IPS-20b (cell line): ENCODE data around the gene ADPRHL1.
"Not testable (repeated sequence)": the region's sequence is repeated elsewhere in the genome, so short reads cannot be mapped to it uniquely, and the experiment has no call there.

ENCODE experiments used
- H3K27ac ChIP-seq: one replicate; pipeline ENCODE4 v1.5.1; 2013; ENCODE audit warnings: low read length
- H3K27me3 ChIP-seq: 2 replicates; pipeline ENCODE4 v1.6.1; 2013; ENCODE audit warnings: mild to moderate bottlenecking, low read length, inconsistent platforms; ENCODE audit not compliant: insufficient read depth
- H3K36me3 ChIP-seq: 2 replicates; pipeline ENCODE4 v1.6.1; 2013; ENCODE audit warnings: low read depth, mild to moderate bottlenecking, inconsistent platforms, low read length, moderate library complexity; ENCODE audit not compliant: insufficient read depth
- H3K4me1 ChIP-seq: 2 replicates; pipeline ENCODE4 v1.6.1; 2013; ENCODE audit warnings: mild to moderate bottlenecking, control low read depth, inconsistent platforms, low read length, moderate library complexity; ENCODE audit not compliant: insufficient read depth
- H3K4me3 ChIP-seq: 2 replicates; pipeline ENCODE4 v1.5.1; 2013; ENCODE audit warnings: mild to moderate bottlenecking, low read length, inconsistent platforms
- H3K9ac ChIP-seq: 2 replicates; pipeline ENCODE4 v1.6.1; 2013; ENCODE audit warnings: low read depth, mild to moderate bottlenecking, inconsistent platforms, low read length, moderate library complexity
- H3K9me3 ChIP-seq: 2 replicates; pipeline ENCODE4 v1.6.1; 2013; ENCODE audit warnings: mild to moderate bottlenecking, low read depth, low read length, inconsistent platforms; ENCODE audit not compliant: insufficient read depth

The ADPRHL1 gene

DNA sequence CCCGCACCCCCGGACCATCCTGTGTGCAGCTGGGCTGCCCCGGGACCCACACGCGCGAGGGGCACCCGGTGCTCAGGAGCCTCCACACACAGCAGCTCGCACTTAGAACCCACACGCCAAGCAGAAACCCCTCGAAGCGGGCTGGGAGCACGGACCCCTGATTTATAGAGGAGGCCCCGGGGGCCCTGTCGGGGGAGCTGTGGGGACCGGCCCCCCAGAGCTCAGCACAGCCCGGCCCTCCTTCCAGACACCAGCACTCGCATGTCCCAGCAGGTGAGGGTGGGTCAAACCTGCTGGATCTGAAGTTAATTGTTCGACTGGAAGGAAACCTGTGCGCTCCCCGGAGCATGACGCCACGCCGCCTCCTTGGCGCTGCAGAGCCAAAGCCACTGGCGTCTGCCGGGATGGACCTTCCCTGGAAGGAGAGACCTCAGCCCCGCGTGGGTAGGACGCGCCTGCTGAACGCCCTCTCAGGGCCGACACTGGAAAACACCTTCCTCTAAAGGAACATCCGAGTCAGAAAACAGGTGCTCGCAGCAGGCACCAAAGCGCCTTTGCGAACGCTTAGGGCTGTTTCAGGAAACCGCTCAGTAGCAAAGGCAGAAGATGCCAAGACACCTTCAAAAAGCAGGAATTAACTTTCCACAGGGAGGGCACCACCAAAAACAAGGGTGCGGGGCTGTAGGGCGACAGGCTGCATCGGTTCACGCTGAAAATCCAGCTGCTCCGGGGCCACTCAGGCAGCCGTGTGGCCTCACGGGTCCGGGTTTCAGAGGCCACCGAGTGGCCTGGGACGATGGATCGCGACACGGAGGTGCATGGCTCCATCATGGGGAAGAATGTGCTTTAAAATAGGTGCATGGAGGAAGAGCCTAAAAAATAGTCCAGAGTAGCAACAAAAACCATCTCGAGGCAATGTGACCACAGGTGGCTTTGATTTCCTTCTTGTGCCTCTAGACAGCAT lies 51.6 kb downstream of the ADPRHL1 start:
- H3K4me1 ChIP-seq, result peaks cover 4% of the 10 kb centered on the region; the same call in 1 of the 2 replicates
- H3K36me3 ChIP-seq, result no peaks in the 10 kb centered on the region
- H3K4me3 ChIP-seq, result no peak overlapping the region
- H3K27ac ChIP-seq, result no peak overlapping the region
- H3K9me3 ChIP-seq, result no peaks in the 10 kb centered on the region
- H3K27me3 ChIP-seq, result no peaks in the 10 kb centered on the region
- H3K9ac ChIP-seq, result no peak overlapping the region

DNA sequence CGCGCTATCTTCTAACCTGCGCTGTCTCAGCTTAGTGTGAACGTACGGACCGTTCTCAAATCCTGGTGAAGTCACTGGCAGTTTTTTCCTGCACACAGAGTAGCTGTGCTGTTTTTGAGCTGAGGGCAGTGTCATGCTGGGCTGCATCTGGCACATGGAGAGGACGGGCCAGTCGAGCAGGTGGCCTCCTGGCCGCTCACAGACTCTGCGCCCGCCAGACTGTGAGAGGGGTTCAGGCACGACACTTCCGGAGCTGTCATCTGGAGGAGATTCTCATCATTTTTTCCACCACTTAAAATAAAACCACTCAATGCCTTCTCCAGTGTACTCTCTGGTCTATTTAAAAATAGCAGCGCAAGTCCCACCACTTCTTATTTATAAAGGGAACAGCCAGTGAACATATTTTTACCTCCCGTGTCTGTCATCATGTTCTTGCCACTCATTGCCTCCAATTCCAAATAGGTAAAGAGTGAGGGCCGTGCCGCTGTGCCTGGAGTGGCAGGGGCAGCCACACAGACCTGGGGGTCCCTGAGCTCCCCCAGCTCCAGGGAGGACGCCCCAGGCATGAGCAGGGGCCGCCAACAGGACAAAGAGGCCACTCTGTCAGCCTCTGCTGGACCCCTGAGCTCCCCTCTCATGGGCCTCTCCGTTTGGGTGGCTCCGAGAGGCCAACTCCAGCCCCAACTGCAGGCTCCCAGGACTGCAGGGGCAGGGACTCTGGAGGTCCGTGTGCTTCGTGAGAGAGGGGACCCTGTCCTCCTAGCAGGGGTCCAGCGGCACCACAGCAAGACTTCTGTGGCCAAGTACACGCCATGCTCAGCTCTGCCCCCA lies 52.5 kb downstream of the ADPRHL1 start:
- Histone ChIP-seq H3K4me1 (peaks cover 4% of the 10 kb centered on the region; the same call in 1 of the 2 replicates), H3K4me3 (no peak overlapping the region), H3K36me3 (no peaks in the 10 kb centered on the region), H3K27ac (no peak overlapping the region), H3K9me3 (no peaks in the 10 kb centered on the region), H3K9ac (no peak overlapping the region), H3K27me3 (no peaks in the 10 kb centered on the region)

DNA sequence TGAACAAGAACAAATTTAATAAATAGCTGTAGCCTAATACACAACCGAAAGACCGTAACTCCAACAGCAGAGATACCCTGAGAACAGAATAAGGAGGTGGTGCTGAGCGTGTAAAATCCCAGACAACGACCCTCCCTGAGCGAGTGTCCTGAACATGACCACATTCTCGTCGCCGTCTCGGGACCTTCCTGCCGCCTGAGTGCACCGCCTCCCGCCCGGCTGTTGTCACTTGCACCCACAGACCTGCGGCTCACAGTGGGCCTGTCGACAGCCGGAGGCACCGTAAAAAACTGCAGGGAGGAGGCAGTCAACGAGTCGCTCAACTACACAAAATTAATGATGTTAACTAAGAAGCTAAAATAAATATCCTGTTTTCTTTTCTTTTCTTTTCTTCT lies 53.5 kb downstream of the ADPRHL1 start:
- H3K4me1 ChIP-seq, result peaks cover 4% of the 10 kb centered on the region; the same call in 1 of the 2 replicates
- H3K9me3 ChIP-seq, result no peaks in the 10 kb centered on the region
- H3K9ac ChIP-seq, result no peak overlapping the region
- H3K36me3 ChIP-seq, result no peaks in the 10 kb centered on the region
- H3K4me3 ChIP-seq, result no peak overlapping the region
- H3K27ac ChIP-seq, result no peak overlapping the region
- no peaks in the 10 kb centered on the region for H3K27me3 ChIP-seq

DNA sequence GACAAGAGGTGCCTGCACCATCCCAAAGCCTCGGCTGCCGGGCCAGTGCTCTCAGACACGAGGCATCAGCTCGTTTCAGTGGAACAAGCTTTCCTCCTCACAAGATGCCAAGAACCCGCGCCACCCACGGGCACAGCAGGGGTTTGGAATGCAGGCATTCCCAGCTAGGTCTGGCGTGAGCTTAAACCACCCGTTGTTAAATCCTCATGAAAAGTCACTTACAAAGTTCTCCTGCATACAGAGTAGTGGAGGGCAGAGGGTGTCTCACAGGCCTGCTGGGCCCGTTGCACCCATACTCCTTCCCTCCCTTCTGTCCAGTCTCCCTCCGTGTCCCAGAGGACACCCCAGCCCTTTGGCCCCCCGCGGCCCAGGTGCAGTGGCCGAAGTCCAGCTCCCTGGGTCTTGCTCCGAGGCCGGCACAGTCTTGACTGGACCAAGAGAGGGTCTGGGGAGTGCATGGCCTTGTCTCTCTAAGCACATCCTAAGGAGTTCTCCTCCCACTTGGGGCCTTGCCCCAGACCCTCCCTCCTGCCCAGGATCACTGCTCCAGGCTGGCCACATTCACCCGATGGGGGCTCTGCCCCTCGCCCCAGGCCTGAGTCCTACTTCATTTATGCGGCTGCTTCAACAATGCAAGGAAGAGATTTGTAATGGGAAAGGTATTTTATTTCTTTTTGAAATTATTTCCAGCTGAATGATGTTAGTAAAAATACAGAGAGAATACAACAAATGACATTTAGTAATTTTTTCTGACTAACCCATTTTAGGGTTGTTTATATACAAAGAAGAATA lies 54.1 kb downstream of the ADPRHL1 start:
- Histone ChIP-seq H3K27me3 (no peaks in the 10 kb centered on the region), H3K27ac (no peak overlapping the region), H3K9ac (no peak overlapping the region), H3K4me3 (no peak overlapping the region), H3K36me3 (no peaks in the 10 kb centered on the region), H3K4me1 (peaks cover 4% of the 10 kb centered on the region; the same call in 1 of the 2 replicates), H3K9me3 (no peaks in the 10 kb centered on the region)

DNA sequence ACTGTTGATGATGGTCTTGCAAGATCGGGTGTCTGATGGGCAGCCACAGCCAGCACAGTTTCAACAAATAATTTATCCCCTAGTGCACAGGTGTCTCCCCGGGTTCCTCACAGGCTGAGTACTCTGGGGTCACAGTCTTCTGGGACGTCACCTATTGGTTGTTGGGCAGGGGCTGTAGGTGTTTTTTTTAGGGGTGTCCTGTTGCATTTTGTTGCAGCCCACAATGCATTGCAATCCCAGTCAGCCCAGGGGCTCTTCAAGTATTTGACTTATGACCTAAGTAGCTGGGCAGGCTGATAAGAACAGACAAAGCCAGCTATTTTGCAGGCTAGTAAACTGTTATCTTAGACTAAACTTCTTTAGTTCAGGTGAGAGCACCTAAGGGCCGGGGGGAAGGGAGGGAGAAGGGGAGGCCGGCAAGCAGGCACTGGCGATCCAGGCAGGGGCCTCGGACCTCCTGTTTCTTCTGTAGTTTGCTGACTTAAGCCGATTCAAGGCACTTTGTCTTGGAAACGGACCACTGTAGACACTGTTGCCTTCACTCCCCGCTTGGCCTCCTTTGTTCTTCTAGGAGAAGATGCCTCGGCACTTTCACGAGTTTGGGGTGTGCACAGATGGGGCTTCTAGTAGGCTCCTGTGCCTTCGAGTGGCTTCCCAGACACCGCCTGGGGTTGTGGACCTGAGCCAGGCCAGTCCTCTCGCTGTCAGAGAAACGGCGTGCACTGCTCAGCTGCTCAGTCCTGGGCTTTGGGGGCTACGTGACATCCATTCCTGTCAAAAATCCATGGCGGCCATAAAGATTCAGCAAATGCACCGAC lies 55.5 kb downstream of the ADPRHL1 start:
- H3K4me3 ChIP-seq, result no peak overlapping the region
- no peak overlapping the region for H3K9ac ChIP-seq
- no peak overlapping the region for H3K27ac ChIP-seq
- no peaks in the 10 kb centered on the region for H3K27me3 ChIP-seq
- H3K9me3 ChIP-seq, result no peaks in the 10 kb centered on the region
- H3K4me1 ChIP-seq, result peaks cover 7% of the 10 kb centered on the region; the same call in 1 of the 2 replicates
- H3K36me3 ChIP-seq, result no peaks in the 10 kb centered on the region

DNA sequence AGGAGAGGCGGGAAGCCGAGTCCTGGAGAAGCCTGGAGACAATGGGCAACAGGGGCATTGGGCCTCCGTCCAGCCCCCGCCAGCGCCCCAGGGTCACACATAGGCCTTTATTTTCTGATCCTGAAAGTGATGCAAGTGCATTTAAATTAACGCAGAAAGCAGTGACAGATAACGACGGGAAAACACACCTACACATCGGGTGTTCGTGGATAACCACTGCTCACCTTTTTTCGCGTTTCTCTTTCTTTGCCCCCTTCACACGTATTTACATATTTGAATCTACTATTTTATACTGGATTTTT lies 59.0 kb downstream of the ADPRHL1 start:
- peaks cover 10% of the 10 kb centered on the region; the same call in 1 of the 2 replicates for H3K4me1 ChIP-seq
- H3K27me3 ChIP-seq, result no peaks in the 10 kb centered on the region
- peaks cover 5% of the 10 kb centered on the region; the same call in 1 of the 2 replicates for H3K9me3 ChIP-seq
- peak overlapping the region; percentile 42; the same call in 1 of the 2 replicates for H3K9ac ChIP-seq
- no peaks in the 10 kb centered on the region for H3K36me3 ChIP-seq
- H3K27ac ChIP-seq, result no peak overlapping the region
- H3K4me3 ChIP-seq, result peak overlapping the region; percentile 33; the same call in 1 of the 2 replicates

DNA sequence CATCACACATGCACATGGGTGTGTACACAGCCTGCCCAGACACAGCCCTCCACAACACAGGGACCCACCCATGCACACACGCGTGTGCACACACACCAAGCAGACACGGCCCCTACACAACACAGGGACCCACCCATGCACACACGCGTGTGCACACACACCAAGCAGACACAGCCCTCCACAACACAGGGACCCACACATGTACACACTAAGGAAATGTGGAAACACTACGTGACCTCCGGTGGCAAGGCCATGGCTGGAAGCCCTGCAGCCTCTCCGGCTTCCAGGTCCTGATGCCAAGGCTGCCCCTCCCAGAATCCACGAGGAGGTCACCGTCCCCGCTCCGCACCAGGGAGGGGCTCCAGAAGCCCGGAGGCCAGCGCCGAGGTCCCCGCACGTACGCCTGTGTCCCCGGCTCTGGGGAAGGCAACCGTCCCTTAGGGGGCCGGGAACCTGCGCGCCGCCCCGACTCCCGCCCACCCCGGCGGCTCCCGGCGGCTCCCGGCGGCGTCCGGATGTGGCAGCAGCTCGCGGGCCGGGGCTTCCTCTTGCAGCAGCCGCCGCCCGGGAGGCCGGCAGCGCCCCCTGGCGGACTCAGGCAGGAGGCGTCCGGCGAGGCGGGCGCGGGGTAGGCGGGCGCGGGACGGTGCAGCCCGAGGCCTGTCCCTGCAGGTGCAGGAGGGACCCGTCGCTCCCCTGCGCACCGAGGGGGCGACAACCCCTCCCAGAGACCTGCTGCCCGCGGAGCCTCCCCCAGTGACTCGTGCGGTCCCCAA lies 59.5 kb downstream of the ADPRHL1 start:
- Histone ChIP-seq H3K4me3 (peak overlapping the region; percentile 74), H3K9me3 (peaks cover 10% of the 10 kb centered on the region; the same call in 1 of the 2 replicates), H3K36me3 (no peaks in the 10 kb centered on the region), H3K9ac (peak overlapping the region; percentile 81; the same call in 1 of the 2 replicates), H3K27me3 (no peaks in the 10 kb centered on the region), H3K27ac (no peak overlapping the region), H3K4me1 (peaks cover 8% of the 10 kb centered on the region; the same call in 1 of the 2 replicates)

DNA sequence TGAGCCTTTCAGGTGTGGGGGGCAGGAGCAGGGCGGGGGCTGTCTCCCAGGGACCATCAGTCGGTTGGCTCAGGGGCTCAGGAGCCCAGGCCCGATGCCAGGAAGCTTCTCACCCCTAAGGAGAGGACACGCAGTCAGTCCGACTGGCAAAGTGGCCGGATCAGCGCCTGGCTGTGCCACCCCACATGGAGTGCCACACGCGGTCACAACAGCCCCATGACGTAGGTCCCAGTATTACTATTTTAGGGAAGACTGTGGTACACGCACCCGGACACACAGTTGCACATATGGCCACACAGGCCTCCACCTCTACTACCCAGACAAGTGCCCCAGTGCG lies 60.1 kb downstream of the ADPRHL1 start:
- peaks cover 8% of the 10 kb centered on the region; the same call in 1 of the 2 replicates for H3K4me1 ChIP-seq
- no peak overlapping the region for H3K27ac ChIP-seq
- peak overlapping the region; percentile 81; the same call in 1 of the 2 replicates for H3K9ac ChIP-seq
- peak overlapping the region; percentile 74 for H3K4me3 ChIP-seq
- H3K9me3 ChIP-seq, result peaks cover 16% of the 10 kb centered on the region
- no peaks in the 10 kb centered on the region for H3K27me3 ChIP-seq
- H3K36me3 ChIP-seq, result no peaks in the 10 kb centered on the region

DNA sequence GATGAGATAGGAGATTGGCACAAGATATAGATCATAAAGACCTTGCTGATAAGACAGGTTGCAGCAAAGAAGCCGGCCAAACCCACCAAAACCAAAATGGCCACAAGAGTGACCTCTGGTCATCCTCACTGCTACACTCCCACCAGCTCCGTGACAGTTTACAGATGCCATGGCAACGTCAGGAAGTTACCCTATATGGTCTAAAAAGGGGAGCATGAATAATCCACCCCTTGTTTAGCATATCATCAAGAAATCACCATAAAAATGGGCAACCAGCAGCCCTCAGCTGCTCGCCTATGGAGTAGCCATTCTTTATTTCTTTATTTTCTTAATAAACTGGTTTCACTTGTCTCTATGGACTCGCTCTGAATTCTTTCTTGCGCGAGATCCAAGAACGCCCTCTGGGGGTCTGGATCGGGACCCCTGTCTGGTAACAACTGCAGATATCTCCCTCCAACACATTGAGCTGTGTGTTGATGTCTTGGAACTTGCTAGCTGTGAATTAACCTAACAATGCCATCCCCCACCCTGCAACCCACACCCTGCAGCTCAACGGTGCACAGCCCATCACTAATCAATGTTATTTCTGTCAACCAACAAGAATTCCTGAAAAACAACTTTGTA lies 62.3 kb downstream of the ADPRHL1 start:
- peaks cover 8% of the 10 kb centered on the region; the same call in 1 of the 2 replicates for H3K4me1 ChIP-seq
- peaks cover 38% of the 10 kb centered on the region for H3K9me3 ChIP-seq
- H3K27ac ChIP-seq, result peak overlapping the region; percentile 9
- H3K4me3 ChIP-seq, result peak overlapping the region; percentile 34; the same call in 1 of the 2 replicates
- H3K9ac ChIP-seq, result peak overlapping the region; percentile 45; the same call in 1 of the 2 replicates
- no peaks in the 10 kb centered on the region for H3K27me3 ChIP-seq
- no peaks in the 10 kb centered on the region for H3K36me3 ChIP-seq

DNA sequence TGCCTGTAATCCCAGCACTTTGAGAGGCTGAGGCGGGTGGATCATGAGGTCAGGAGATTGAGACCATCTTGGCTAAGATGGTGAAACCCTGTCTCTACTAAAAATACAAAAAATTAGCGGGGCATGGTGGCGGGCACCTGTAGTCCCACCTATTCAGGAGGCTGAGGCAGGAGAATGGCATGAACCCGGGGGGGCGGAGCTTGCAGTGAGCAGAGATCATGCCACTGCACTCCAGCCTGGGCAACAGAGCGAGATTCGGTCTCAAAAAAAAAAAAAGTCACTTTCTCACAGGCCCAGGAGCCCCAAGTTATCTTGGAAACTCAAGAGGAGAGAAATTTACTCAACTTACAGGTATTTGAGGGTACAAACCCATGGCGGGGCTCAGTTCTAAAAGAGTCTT lies 63.7 kb downstream of the ADPRHL1 start:
- H3K36me3 ChIP-seq, H3K9ac ChIP-seq, H3K4me3 ChIP-seq, H3K4me1 ChIP-seq, H3K27ac ChIP-seq, H3K27me3 ChIP-seq: not testable (repeated sequence)
- H3K9me3 ChIP-seq, result peaks cover 46% of the 10 kb centered on the region
